Stimulated activated CD4-positive, alpha-beta T cell treated with anti-CD3 and anti-CD28 coated beads, Interleukin-1b, Interleukin-23, amount 100 ng/mL, for 4 hours (primary cell): ENCODE measurements around the gene RNFT2.

ENCODE experiments used
- DNase-seq, 2 donors: peaks; one replicate each; pipeline ENCODE4 v3.0.0-alpha.2; 2020; ENCODE audit warnings: low read depth in 2 of 2

RNFT2 gene

DNA sequence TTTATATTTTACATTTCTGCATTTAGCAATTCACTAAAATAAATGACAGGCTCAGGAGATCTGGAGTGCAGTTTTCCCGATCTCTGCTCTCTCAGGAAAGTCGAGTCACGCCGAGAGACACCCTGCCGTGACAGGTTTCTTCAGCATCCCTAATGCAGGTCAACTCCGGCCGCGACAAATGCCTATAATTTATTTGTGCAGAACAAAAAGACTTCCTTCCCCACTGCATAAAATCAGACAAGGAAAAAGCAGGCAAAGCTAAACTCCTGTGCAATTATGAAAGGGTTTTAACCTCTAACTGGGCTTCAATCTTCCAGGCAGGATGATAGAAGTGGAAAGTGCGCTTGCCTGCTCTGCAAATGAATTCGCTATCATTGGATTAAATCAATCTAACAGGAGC lies 28.3 kb upstream of the RNFT2 start:
- DNase-seq: no peak

- no peak for DNase-seq
Observed at GRCh38 chr12:116710370-116711150, 27.6 kb upstream of the RNFT2 start.

DNA sequence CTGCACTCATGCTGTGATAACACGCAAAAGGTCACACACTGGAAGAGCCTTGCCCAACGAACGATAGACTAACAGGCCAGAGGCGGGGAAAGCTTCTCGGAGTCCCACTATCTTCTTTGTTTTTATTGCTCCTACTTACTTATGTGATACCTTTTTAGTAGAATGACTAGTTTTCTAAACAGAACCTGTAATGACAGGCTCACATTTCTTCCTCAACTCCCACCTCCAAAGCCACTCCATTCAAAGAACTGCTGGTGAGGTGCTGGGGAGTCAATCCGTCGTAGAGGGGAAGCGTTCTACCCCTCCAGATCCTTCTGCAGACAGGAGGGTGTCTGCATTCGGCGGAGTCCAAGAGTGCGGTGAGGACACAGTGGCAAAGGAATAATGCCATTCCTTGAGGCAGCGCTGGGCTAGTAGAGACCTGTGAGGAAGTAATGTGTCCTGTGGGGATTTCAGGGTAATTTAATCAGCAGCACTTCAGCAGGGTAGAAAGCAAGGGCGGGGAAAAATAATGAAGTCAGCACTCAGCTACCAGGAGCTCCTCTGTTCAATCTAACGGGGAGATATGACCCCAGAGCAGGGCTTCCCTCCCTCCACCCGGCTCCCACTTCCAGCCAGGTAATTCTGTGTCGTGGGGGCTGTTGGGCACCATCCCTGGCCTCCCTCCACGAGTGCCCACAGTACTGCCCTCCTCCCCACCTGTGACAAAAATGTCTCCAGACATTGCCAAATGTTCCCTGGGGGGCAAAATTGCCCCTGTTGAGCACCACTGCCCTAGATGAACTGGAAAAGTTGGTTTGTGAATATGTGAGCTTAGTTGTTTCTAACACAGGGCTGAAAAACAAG lies 25.4 kb upstream of the RNFT2 start:
- DNase-seq: no peak

DNA sequence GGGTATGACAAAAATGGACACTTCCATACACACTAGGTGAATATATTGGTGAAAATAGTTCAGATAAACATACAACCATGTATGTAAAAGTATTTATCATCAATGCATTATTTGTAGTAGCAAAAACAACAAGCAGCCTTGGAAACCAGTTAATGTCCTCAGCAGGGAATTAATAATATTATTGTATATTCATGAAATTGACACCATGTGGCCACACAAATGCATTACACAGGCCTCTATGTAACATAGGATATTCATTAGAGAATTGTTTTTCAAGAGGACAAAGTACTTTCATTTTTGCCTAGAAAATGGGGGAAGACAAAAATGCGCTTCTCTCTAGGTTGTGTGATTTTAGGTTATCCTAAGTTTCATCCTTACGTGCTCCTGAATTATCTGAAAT lies 24.6 kb upstream of the RNFT2 start:
- no peak for DNase-seq

- no peak for DNase-seq
Observed at GRCh38 chr12:116714175-116714574, 23.9 kb upstream of the RNFT2 start.

GRCh38 chr12:116717466-116718437 lies 20.4 kb upstream of the RNFT2 start:
- DNase-seq: no peak

GRCh38 chr12:116718655-116719454 lies 19.3 kb upstream of the RNFT2 start:
- DNase-seq: no peak

DNA sequence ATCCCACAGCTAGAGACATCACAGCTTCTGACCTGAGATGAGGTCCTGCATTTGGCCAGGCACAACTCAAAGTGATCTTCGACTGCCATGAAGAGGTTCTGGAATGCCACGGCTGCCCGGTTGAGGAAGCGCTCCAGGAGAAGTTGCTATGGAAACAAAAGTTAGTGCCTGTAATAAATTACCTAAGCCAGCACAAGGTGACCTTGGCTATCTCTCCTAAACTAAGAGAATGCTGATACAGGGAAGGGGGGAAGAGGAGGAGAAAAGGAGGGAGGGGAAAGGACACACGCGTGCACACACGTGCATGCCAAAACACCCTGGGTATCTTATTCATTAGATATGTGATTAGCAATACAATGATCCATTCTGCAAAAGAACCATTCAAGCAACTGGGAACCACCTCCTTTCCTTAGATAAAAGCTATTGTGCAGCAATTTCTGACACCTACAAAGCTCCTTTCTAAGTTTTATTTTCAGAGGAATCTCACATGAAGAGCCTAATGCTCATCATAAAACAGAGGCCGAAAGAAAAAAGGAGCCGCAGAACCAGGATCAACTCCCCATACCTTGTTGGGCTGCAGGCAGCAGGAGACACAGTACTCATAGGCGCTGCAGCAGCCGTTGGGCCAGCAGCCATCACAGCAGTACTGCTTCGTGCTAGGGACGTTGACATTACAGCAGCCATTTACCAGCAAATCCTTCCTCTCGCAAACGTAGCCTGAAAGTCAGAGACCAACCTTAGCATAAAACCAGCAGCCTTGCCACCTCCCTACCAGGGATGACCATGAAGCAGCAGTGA lies 18.2 kb upstream of the RNFT2 start:
- no peak for DNase-seq

GRCh38 chr12:116722245-116722644 lies 15.9 kb upstream of the RNFT2 start:
- no peak for DNase-seq

- DNase-seq: no peak
Observed at GRCh38 chr12:116726694-116727093, 11.4 kb upstream of the RNFT2 start.

DNA sequence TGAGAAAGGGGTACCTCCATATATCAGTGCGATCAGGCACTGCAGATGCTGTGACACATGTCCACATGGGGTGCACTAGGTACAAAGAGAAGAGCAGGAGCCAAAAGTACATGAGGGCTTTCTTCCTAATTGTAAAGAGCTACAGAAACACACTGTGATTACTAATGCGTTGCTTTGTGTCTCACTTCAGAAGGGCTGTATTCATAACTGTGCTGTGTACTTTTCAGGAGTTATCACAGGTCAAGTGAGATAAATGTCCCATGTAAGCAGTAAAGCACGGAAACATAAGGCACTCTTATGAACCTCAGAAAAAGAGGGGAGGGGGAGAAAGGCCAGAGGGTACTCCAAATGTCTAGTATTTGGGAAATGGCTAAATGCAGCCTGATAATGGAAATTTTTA lies 10.9 kb upstream of the RNFT2 start:
- DNase-seq: no peak

GRCh38 chr12:116727891-116728290 lies 10.2 kb upstream of the RNFT2 start:
- no peak for DNase-seq

DNA sequence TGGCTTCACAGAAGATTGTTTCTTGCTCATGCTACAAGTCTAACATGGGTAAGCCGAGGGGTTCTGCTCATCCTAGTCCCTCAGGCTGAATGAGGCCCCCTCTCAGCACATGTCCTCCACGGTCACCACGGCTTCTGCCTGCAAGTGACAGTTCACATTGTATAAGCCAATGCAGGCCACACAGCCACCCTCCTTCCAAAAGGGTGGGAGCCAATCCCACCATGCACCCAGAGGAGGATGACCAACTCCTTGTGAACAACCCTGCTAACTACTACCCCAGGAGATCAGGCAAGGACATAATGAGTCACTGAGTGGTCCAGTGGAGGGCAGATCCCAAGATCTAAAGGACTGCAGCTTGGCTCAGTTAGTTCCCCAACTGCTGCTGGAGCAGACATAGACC lies 6.3 kb upstream of the RNFT2 start:
- no peak for DNase-seq

DNA sequence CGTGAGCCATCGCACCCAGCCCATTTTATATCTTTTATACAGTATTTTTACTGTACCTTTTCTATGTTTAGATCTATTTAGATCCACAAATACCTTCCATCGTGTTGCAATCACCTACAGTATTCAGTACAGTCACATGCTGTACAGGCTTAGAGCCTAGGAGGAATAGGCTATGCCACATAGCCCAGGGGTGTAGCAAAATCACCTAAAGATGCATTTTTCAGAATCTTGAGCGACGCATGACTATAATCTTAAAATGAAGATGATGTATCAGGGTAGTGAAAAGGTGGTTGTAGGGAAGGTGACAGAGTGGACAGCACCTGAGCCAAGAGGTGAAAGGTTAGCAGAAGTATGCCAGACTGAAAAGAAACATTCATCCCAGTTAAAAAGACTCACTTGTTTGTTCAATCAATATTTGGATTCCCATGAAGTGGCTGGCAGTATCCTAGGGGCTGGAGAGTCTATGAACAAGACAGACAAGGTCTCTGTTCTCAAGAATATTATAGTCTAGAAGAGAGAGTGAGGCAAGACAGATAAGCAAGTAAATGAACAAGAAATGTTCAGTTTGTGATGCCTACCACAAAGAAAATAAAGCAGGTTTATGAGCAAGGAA lies 3.9 kb upstream of the RNFT2 start:
- DNase-seq: no peak

DNA sequence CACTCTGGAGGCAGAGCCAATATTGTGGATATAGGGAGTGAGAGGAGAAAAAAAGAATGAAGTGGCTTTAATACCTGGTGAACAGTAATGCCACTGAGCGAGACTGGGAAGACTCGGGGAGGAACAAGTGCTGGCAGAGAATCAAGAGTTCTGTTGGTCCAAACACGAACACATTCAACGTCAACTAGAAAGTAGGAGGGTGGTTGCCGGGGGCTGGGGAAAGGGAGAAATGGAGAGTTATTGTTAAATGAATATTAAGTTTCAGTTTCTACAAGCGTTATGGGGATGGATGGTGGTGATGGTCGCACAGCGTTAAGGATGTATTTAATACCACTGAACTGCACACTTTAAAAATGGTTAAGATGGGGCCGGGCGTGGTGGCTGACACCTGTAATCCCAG lies 3.0 kb upstream of the RNFT2 start:
- DNase-seq: no peak

DNA sequence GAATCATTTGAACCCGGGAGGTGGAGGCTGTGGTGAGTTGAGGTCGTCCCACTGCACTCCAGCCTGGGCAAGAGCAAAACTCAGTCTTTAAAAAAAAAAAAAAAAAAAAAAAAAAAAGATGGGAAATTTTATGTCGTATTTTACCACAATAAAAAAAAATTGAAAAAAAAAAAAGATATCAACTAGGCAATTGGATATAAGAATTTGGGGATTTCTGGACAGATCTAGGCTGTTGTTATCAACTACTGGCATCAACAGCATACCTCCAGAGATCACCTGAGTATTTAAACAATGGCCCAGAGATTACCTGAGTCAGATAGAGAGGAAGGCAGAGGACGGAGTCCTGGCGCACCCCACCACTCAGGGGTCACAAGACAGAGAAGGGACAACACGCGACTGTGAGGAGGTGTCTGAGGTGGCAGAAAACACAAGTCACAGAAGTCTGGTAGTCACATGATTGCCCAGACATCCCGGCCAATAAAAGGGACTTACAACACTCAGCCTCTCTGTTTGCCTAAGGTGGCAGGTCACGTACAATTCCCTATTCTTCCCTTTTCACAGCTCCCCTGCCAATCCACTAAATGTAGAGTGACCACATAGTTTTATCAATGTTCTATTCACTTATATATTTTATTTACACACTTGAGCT lies 2.0 kb upstream of the RNFT2 start:
- no peak for DNase-seq

- peak in 1 of 2 donors; percentile 4 for DNase-seq
Observed at GRCh38 chr12:116736962-116737773, 947 bp upstream of the RNFT2 start.

GRCh38 chr12:116739381-116739887 lies 1.3 kb downstream of the RNFT2 start:
- DNase-seq: no peak
